ENCODE results near the gene ALDOC.

Gene ALDOC

DNA sequence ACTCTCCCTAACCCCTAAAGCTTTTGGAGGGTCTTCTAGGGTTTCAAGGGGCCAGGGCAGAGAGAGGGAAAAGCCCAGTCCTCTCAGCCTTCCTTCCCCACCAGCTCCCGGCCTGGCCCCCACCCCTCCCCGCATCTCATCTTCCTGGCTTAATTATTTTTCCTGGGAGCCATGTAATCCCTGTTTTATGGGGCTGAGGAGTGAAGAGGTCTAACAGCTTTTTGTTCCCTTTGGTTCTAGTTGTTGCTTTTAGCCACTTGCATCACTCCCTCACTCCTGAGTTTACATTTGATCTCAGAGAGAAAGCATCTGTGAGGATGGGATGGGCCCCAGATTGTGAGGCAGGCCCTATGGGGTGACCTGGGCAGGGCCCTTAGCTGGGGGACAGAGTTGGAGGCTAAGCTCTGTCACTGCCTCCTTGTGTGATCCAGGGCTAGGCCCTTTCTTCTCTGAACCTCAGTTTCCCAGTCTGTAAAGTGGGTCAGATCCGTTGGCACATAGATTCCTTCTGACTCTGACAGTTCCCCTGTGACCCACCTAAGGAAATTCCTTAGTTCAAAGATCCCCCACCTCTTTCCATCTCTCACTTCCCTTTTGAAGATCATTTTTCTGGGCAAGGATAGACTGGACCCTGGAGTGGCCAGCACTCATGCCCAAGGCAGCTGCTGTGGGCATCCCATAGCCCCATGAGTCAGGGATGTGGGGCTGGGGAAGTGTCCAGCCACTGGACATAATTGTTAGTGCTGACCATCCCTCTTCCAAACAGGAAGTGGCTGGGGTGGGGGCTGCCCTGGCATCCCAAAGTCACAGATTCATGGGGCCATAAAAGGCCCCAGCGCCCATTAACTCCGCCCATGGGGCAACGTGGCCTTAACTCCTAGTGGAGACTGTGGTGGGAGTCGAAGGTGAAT lies 44.4 kb downstream of the ALDOC start:
- DNase-seq (ENCODE audit: low read depth in 2 of 2), result no peak

- no peak for DNase-seq (ENCODE audit: low read depth in 2 of 2)
Observed at GRCh38 chr17:28530926-28531325, 45.8 kb downstream of the ALDOC start.

DNA sequence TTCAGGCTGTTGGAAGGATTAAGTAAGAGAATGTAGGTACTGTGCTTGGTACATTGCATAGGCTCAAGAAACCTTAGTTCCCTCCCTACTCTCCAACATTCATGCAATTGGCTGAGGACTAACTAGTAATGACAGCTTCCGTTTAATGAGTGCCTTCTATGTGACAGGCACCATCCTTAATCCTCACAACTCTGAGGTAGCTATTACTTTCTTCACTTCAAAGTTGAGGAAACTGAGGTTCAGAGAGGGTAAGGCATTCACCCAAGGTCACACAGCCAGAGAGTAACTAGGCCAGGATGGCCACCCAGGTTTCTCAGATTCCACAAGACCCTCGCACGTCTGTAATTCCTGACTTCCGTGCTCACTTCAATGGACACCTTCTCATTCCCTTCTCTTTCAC lies 46.4 kb downstream of the ALDOC start:
- no peak for DNase-seq (ENCODE audit: low read depth in 2 of 2)

DNA sequence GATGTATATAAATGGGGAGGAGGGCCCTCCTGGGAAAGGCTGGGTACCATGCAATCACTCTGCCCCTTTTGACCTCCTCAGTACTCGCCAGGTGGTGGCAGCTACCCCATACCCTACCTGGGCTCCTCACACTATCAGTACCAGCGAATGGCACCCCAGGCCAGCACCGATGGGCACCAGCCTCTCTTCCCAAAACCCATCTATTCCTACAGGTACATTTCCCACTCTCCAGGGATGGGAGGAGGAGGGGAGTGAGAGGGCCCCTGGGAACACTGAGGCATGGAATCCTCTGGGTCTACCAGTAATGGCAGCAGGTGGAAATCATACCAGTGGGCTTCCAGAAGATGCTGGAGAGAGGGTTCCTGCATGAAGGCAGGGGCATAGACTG lies 47.7 kb downstream of the ALDOC start:
- no peak for DNase-seq (ENCODE audit: low read depth in 2 of 2)

- no peak for DNase-seq (ENCODE audit: low read depth in 2 of 2)
Observed at GRCh38 chr17:28528327-28529012, 48.2 kb downstream of the ALDOC start.

GRCh38 chr17:28527859-28528258 lies 48.8 kb downstream of the ALDOC start:
- no peak for DNase-seq (ENCODE audit: low read depth in 2 of 2)

DNA sequence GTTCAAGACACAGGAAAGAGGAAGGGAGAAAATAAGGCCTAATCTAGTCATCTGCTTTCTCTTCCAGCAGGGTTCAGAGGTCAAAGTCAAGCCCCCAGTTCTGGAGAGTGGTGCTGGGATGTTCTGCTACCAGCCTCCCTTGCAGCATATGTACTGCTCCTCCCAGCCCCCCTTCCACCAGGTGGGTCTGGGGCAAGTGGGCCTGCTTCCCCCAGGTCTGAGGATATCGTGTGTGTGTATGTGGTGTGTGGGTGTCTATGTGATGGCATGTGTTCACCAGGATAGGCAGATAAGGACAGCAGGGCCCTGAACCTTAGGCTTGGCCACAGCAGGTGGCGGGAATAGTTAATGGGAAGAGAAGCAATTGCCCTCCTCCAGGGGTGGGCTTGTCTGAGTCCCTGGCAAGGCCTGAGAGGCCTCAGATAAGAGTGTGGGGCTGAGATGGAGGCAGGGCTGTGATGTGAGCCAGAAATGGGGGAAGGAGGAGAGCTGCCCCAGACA lies 49.5 kb downstream of the ALDOC start:
- no peak for DNase-seq (ENCODE audit: low read depth in 2 of 2)

GRCh38 chr17:28526381-28526780 lies 50.3 kb downstream of the ALDOC start:
- DNase-seq (ENCODE audit: low read depth in 2 of 2), result no peak

DNA sequence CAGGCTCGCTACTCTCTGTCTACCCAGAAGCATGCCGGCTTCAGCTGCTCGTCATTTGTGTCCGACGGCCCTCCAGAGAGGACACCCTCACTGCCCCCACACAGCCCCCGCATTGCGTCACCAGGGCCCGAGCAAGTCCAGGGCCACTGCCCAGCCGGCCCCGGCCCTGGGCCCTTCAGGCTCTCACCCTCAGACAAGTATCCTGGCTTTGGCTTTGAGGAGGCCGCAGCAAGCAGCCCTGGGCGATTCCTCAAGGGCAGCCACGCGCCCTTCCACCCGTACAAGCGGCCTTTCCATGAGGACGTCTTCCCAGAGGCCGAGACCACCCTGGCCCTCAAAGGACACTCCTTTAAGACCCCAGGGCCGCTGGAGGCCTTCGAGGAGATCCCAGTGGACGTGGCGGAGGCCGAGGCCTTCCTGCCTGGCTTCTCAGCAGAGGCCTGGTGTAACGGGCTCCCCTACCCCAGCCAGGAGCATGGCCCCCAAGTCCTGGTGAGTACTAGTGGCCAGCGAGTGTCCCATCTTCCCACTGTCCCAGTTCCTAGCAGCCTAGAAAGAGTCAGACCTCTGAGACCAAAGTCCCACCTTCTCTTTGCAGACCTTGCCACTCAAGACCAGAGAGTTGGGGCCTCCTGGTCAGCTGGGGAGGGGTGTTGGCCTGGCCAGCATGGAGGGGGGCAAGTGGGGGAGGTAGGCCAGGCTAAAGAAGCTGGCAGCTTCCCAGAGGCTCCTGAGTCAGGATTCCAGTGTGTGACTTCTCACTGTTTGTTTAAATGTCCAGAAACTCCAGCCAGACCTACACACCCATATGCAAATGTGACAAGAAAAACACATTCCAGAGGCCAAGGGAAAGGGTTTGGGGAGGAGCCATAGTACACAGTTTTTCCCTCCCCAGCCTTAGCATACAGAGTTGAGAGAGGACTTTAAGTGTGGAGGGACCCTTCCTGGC lies 51.9 kb downstream of the ALDOC start:
- no peak for DNase-seq (ENCODE audit: low read depth in 2 of 2)

DNA sequence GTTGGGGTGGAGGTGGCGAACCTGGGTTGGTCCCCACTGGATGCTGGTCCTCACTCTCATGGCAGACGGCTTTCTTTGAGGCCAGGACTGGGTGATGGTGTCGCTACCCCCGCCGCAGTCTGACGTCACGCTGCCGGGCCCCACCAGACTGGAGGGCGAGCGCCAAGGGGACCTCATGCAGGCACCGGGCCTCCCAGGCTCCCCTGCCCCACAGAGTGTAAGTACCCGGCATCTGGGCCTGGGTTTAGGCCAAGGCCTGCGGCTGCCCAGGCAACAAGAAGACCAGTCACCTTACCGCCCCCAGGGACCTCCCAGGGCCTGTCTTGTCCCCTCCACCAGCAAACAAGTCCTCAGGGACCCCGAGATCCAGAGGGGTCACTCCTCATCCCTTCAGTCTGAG lies 52.8 kb downstream of the ALDOC start:
- no peak for DNase-seq (ENCODE audit: low read depth in 2 of 2)

DNA sequence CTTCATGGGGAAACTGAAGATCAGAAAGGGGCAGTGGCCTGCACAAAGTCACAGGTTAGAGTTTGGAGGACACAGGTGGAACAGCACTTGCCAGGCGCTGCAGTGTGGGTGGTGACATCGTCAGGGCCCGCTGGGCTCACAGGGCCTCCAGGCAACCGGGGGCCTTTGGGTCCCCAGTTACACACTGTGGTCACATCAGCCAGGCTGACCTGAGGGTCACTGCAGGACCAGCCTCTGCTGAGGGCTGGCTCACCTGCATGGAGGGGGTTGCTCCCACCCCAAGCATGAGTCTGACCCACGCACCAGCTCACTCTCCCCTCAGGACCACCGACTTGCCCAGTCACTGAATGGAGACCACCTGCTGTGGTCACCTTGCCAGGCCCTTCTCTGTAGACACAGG lies 53.5 kb downstream of the ALDOC start:
- no peak for DNase-seq (ENCODE audit: low read depth in 2 of 2)

Measured in stimulated activated CD4-positive, alpha-beta T cell treated with anti-CD3 and anti-CD28 coated beads, Interleukin-4, amount 100 ng/mL, for 48 hours (primary cell).